ENCODE measurements around the gene SPATC1L. TPM values are rescaled to one million over a fixed set of nuclear protein-coding genes. Genes with fewer than 3 reads are reported as not detected.

The SPATC1L gene
- total RNA-seq, 1 experiment from 2014 or later = 36.0 TPM

DNA sequence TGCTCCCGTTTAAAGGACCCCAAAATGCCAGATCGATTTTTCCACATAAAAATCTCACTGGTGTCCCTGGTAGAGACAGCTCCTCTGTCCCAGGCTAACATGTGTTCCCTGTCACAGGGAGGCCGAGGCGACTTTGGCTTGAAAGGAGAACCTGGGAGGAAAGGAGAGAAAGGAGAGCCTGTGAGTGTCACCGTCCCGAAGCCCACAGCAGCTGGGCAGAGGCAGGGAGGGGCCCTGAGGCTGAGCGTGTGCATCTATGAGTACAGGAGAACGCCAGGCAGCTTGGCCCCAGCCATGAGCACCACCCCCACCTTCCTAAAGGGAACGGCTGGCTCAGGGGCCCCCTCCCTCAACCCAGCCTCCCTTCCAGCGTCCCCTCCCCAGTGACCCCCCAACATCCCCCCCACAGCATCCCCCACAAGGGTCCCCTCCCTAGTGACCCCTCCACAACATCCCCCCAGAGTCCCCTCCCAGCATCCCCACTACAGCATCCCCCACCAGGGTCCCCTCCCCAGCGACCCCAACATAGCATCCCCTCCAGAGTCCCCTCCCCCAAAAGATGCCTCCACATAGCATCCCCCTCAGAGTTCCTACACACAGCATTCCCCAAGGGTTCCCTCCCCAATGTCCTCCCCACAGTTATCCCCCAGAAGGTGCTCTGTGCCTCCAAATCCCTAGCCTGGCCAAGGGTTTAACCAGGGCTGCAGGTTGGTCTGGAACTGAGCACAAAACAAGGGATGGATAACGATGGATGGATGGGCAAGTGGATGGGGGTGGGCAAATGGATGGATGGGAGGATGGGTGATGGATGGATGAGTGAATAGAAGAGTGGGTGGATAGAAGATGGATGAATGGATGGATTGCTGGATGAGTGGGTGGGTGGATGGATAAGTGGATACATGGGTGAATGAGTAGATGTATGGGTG is 61.2 kb downstream of the SPATC1L start:
- H3K79me2 ChIP-seq (ENCODE audit: insufficient read depth, low read length) = no peaks in the 10 kb centered on the region
- H2AFZ ChIP-seq (ENCODE audit: low read length) = no peak overlapping the region
- no peaks in the 10 kb centered on the region for H3K23me2 ChIP-seq (ENCODE audit: insufficient read length, low read depth, low read length, poor library complexity, severe bottlenecking)
- Mint-ChIP-seq H3K27me3 (ENCODE audit: low read depth) (no peaks in the 10 kb centered on the region), H3K9me3 (no peaks in the 10 kb centered on the region), H3K36me3 (ENCODE audit: insufficient read depth in 1 of 3, low read depth in 3 of 3) (peaks cover 9 to 47% (median 17%) of the 10 kb centered on the region in 3 experiments), H3K27ac (no peak overlapping the region), H3K4me1 (peaks cover 0 to 4% of the 10 kb centered on the region in 2 experiments; a peak in 1 of 4 replicates), H3K4me3 (no peak overlapping the region; a peak in 1 of 5 replicates)
- no peak overlapping the region for H3K4me2 ChIP-seq (ENCODE audit: insufficient read depth, insufficient read length, low read length)
- no peak overlapping the region for H3K4ac ChIP-seq (ENCODE audit: low read depth, low read length)
- no peak overlapping the region for H4K8ac ChIP-seq (replicated peaks; ENCODE audit: insufficient read length, low read depth, low read length)
- H3K79me1 ChIP-seq (ENCODE audit: insufficient read depth, low read depth, low read length, poor library complexity, severe bottlenecking) = no peaks in the 10 kb centered on the region
- H3K27me3 ChIP-seq (ENCODE audit: insufficient read depth, low read length) = no peaks in the 10 kb centered on the region
- H2BK120ac ChIP-seq (ENCODE audit: low read depth, low read length, poor library complexity, severe bottlenecking) = no peak overlapping the region
- H4K20me1 ChIP-seq (ENCODE audit: control insufficient read depth, insufficient read depth, insufficient read length) = no peaks in the 10 kb centered on the region
- H2BK20ac ChIP-seq (ENCODE audit: low read depth, low read length, poor library complexity, severe bottlenecking) = no peak overlapping the region
- no peak overlapping the region for H3K23ac ChIP-seq (ENCODE audit: insufficient read length, low read depth, low read length)
- H3K27ac ChIP-seq (ENCODE audit: insufficient read length, low read depth, low read length) = no peak overlapping the region
- TF ChIP-seq, protein P1, sequence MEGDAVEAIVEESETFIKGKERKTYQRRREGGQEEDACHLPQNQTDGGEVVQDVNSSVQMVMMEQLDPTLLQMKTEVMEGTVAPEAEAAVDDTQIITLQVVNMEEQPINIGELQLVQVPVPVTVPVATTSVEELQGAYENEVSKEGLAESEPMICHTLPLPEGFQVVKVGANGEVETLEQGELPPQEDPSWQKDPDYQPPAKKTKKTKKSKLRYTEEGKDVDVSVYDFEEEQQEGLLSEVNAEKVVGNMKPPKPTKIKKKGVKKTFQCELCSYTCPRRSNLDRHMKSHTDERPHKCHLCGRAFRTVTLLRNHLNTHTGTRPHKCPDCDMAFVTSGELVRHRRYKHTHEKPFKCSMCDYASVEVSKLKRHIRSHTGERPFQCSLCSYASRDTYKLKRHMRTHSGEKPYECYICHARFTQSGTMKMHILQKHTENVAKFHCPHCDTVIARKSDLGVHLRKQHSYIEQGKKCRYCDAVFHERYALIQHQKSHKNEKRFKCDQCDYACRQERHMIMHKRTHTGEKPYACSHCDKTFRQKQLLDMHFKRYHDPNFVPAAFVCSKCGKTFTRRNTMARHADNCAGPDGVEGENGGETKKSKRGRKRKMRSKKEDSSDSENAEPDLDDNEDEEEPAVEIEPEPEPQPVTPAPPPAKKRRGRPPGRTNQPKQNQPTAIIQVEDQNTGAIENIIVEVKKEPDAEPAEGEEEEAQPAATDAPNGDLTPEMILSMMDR (conservative IDR thresholded peaks at IDR 0.05) = no peak
- no peak overlapping the region for H3K56ac ChIP-seq (ENCODE audit: insufficient read length, low read depth, low read length)
- no peaks in the 10 kb centered on the region for H3K9me3 ChIP-seq (ENCODE audit: control insufficient read depth, low read depth, low read length)
- no peak overlapping the region for H2BK12ac ChIP-seq (ENCODE audit: insufficient read length, low read depth, low read length)
- no peak overlapping the region for H3K9ac ChIP-seq (ENCODE audit: extremely low read depth, insufficient read length, low read length)
- no peak overlapping the region; the same call in 1 of the 2 replicates for H3K14ac ChIP-seq (ENCODE audit: insufficient read depth, low read length)
- no peak overlapping the region for H2BK5ac ChIP-seq (ENCODE audit: insufficient read length, low read length)
- no peak overlapping the region for H3T11ph ChIP-seq (ENCODE audit: low read length)
- H4K5ac ChIP-seq (ENCODE audit: insufficient read length, low read depth, low read length) = no peak overlapping the region
- no CpG with 5 or more reads among the region's 12 CpGs for WGBS (ENCODE audit: extremely low coverage, insufficient read length, low lambda C conversion rate)
- H4K91ac ChIP-seq (ENCODE audit: insufficient read length, low read depth, low read length) = no peak overlapping the region
- H3K4me1 ChIP-seq (ENCODE audit: insufficient read depth, low read length) = no peaks in the 10 kb centered on the region
- DNase-seq = no peak
- no peak overlapping the region for H2AK5ac ChIP-seq (ENCODE audit: insufficient read length, low read length)
- H3K18ac ChIP-seq (ENCODE audit: insufficient read length, low read depth, low read length) = no peak overlapping the region
- no peak overlapping the region for H2BK15ac ChIP-seq (ENCODE audit: low read depth, low read length)

Data from H9 (cell line).